Lung (tissue), 12 donors: ENCODE results near the gene BRMS1. TPM values are rescaled to one million over a fixed set of nuclear protein-coding genes. Genes with fewer than 3 reads are reported as not detected.
A peak's percentile ranks its signal among the peaks of the same experiment; 100 is the strongest.
"Not testable (repeated sequence)": the region's sequence is repeated elsewhere in the genome, so short reads cannot be mapped to it uniquely, and the experiment has no call there.

Source experiments
- ATAC-seq: fragments of 200-7000 bp; cut with Tn5 transposase; one replicate; pipeline ENCODE4 v1.9.1; 2020; ENCODE audit warnings: moderate number of reproducible peaks; ENCODE audit not compliant: insufficient read depth, low FRiP score
- DNase-seq, 3 donors: peaks; one replicate each; pipeline ENCODE4 v3.0.0-alpha.2; 2013 to 2017
- H3K27ac ChIP-seq, 2 donors: one replicate each; pipeline ENCODE4 v1.5.1; 2013; ENCODE audit warnings: mild to moderate bottlenecking in 2 of 2, moderate library complexity in 2 of 2, control low read depth in 1 of 2, inconsistent platforms in 1 of 2, low read depth in 1 of 2, low read length in 1 of 2
- H3K27me3 ChIP-seq, 3 donors: one replicate each; pipeline ENCODE4 v1.5.1; 2013; ENCODE audit warnings: low read length in 2 of 3; ENCODE audit not compliant: control insufficient read depth in 3 of 3, insufficient read depth in 3 of 3
- H3K36me3 ChIP-seq, 4 donors: one replicate each; pipeline ENCODE4 v1.5.1; 2013; ENCODE audit warnings: low read length in 4 of 4, mild to moderate bottlenecking in 1 of 4, moderate library complexity in 1 of 4; ENCODE audit not compliant: control insufficient read depth in 4 of 4, insufficient read depth in 4 of 4
- H3K4me1 ChIP-seq, 5 donors: one replicate each; pipeline ENCODE4 v1.5.1; 2013; ENCODE audit warnings: low read length in 5 of 5, mild to moderate bottlenecking in 2 of 5, moderate library complexity in 1 of 5; ENCODE audit not compliant: control insufficient read depth in 5 of 5, insufficient read depth in 5 of 5
- H3K4me3 ChIP-seq: one replicate; pipeline ENCODE4 v1.5.1; 2013; ENCODE audit warnings: mild to moderate bottlenecking, control low read depth, moderate library complexity
- H3K9ac ChIP-seq, 2 donors: one replicate each; pipeline ENCODE4 v1.5.1; 2013; ENCODE audit warnings: low read length in 2 of 2, control low read depth in 1 of 2; ENCODE audit not compliant: insufficient read depth in 1 of 2
- H3K9me3 ChIP-seq, 4 donors: one replicate each; pipeline ENCODE4 v1.5.1; 2013; ENCODE audit warnings: low read length in 3 of 4, mild to moderate bottlenecking in 1 of 4, moderate library complexity in 1 of 4; ENCODE audit not compliant: control insufficient read depth in 4 of 4, insufficient read depth in 3 of 4
- WGBS, 2 donors: extraction: QIAGEN DNeasy Blood & Tissue Kit; methylation state at CpG; one replicate each; pipeline ENCODE4 v1.1.7; 2013; 5-methylcytosine and 5-hydroxymethylcytosine counted together
- polyA plus RNA-seq, 2 donors: library from polyadenylated mRNA; stranded (reverse); fragments of 200-250 nt; gene quantifications; one replicate each; pipeline ENCODE4 v1.2.1, GENCODE V29; 2013
- total RNA-seq, 2 donors: library from RNA; depleted of rRNA in 1 of 2; stranded (reverse); fragments of >200 nt in 1 of 2; gene quantifications; one replicate each; pipeline ENCODE4 v1.2.1, GENCODE V29; 2014 to 2021
- TF ChIP-seq, protein P1 (sequence below): IDR thresholded peaks from 2 replicates; pipeline ENCODE4 v1.5.1; 2012; ENCODE audit warnings: mild to moderate bottlenecking; ENCODE audit errors: control extremely low read depth, extremely low read depth
- donor health status: control.
- donor health status: control.
- donor health status: Bipolar disorder and iron deficiency.
- donor health status: healthy.
- donor health status: DM: yes; HTN: yes; CAD: no.

BRMS1 gene
- total and polyA plus RNA-seq, 4 donors: 23.7 to 88.7 (median 49.2) TPM

DNA sequence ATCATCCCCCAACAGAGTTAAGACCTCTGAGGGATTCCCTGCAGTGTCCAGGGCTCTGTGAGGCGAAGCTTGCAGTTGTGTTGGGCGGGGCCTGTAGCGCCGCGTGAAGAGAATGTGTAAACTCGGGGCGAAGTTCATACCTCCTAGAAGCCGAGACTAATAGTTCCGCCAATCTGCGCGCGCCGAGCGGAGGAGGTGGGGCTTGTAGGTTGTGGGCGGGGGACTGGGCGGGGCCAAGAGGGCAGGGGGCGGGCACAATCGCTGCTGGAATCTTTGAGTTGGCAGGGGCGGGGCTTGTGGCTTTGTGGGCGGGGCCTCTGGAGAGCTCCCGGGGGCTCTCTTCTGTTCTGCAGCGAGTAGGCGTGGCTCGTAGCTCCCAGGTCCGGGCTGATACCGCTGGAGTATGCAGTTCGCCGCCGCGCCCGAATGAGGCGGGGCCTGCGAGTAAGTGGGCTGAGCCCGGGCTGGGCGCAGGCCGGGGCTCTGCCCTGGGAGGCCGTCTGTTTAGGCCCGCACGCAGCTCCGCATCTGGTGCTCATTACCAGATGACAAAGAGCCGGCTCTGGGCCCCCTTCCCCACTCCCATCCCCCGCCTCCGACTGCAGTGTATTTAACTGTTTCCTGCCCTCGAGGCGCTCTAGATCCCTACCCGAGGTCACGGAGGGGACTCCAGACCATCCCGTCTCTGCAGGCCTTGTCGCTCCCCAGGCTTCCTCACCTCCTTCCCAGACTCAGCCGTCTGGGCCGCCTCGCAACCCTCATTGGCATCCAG is 32.2 kb downstream of the BRMS1 start:
- peak overlapping the region; percentile 84 to 89 for H3K27ac ChIP-seq
- ATAC-seq (peak; percentile 88), DNase-seq (peak; percentile 99 to 100 (median 100))
- H3K27me3 ChIP-seq: no peaks in the 10 kb centered on the region
- peaks cover 0 to 3% (median 0%) of the 10 kb centered on the region in 4 donors for H3K36me3 ChIP-seq
- TF ChIP-seq, protein P1, sequence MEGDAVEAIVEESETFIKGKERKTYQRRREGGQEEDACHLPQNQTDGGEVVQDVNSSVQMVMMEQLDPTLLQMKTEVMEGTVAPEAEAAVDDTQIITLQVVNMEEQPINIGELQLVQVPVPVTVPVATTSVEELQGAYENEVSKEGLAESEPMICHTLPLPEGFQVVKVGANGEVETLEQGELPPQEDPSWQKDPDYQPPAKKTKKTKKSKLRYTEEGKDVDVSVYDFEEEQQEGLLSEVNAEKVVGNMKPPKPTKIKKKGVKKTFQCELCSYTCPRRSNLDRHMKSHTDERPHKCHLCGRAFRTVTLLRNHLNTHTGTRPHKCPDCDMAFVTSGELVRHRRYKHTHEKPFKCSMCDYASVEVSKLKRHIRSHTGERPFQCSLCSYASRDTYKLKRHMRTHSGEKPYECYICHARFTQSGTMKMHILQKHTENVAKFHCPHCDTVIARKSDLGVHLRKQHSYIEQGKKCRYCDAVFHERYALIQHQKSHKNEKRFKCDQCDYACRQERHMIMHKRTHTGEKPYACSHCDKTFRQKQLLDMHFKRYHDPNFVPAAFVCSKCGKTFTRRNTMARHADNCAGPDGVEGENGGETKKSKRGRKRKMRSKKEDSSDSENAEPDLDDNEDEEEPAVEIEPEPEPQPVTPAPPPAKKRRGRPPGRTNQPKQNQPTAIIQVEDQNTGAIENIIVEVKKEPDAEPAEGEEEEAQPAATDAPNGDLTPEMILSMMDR: no peak
- no peaks in the 10 kb centered on the region for H3K9me3 ChIP-seq
- peak overlapping the region; percentile 29 for H3K4me3 ChIP-seq
- 2 to 3% methylated on average over 50 to 52 of the region's 52 CpGs for WGBS, 2 donors
- peaks cover 0 to 30% (median 7%) of the 10 kb centered on the region in 5 donors for H3K4me1 ChIP-seq
- H3K9ac ChIP-seq: peak overlapping the region in 1 of 2 donors; percentile 82

DNA sequence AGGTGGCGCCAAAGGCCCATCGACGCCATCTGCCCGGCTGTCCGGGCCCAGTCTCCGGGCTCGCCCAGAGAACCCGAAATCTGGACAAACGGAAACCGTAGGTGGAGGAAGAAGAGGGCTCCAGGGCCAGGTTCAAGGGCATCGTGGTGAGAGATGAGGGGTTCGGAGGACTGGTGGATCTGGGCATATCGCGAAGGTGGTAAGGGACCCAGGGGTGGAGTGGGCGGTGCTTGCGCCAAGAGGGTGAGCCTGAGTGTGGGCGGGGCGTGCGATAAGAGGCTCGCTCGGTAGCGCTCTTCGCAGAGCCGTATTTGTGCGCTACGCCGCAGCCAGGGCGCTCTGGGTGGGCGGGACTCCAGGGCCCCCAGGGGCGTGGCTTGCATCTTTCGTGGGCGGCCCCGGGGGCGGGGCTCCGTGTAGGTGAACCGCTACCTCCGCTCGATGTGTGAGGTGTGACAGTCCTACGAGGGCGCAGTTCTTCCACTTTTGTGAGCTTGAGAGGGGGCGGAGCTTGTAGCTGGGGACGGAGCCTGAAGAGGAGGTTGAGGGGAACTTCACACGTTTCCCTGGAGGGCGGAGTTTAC is 32.8 kb downstream of the BRMS1 start:
- Histone ChIP-seq H3K4me3 (peak overlapping the region; percentile 29), H3K27me3 (peaks cover 0 to 3% (median 0%) of the 10 kb centered on the region in 3 donors), H3K27ac (peak overlapping the region; percentile 84 to 89), H3K9ac (peak overlapping the region in 1 of 2 donors; percentile 82), H3K4me1 (peaks cover 0 to 23% (median 0%) of the 10 kb centered on the region in 5 donors), H3K36me3 (peaks cover 0 to 3% (median 0%) of the 10 kb centered on the region in 4 donors), H3K9me3 (no peaks in the 10 kb centered on the region)
- TF ChIP-seq, protein P1: peak; percentile 97
- DNase-seq (peak; percentile 94 to 95 (median 94)), ATAC-seq (peak; percentile 79)
- WGBS, 2 donors: 1% methylated on average over 43 to 44 of the region's 44 CpGs

DNA sequence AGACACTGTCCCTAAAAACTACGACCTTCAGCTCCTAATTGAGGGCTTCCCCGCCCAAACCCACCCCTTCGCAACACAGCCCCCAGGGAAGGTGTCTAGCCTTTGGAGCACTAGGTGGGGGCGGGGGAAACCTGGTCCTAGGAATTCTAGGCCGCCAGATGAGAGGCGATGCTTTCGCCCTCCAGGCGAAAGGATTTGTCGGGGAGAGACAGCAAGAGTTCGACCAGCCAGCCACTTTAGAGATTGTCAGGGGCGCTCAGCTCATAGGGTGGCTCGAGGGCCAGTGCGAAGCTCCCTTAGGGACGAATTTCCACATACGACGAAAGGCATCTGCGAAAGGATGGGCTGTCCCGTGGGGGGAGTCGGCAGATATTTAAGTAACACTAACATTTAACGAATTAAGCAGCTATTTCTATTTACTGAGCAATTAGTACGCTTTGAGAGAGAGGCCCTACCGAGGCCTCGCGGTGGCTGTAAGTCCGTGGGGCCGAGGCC is 33.4 kb downstream of the BRMS1 start:
- TF ChIP-seq, protein P1: no peak
- ATAC-seq (no peak), DNase-seq (no peak)
- Histone ChIP-seq H3K9ac (peak overlapping the region in 1 of 2 donors; percentile 82), H3K4me3 (no peak overlapping the region), H3K27me3 (peaks cover 0 to 3% (median 0%) of the 10 kb centered on the region in 3 donors), H3K36me3 (peaks cover 0 to 3% (median 0%) of the 10 kb centered on the region in 4 donors), H3K9me3 (no peaks in the 10 kb centered on the region), H3K4me1 (peaks cover 0 to 23% (median 0%) of the 10 kb centered on the region in 5 donors), H3K27ac (peak overlapping the region in 1 of 2 donors; percentile 89)
- WGBS, 2 donors: 26 to 27% methylated on average over 26 of the region's 26 CpGs

DNA sequence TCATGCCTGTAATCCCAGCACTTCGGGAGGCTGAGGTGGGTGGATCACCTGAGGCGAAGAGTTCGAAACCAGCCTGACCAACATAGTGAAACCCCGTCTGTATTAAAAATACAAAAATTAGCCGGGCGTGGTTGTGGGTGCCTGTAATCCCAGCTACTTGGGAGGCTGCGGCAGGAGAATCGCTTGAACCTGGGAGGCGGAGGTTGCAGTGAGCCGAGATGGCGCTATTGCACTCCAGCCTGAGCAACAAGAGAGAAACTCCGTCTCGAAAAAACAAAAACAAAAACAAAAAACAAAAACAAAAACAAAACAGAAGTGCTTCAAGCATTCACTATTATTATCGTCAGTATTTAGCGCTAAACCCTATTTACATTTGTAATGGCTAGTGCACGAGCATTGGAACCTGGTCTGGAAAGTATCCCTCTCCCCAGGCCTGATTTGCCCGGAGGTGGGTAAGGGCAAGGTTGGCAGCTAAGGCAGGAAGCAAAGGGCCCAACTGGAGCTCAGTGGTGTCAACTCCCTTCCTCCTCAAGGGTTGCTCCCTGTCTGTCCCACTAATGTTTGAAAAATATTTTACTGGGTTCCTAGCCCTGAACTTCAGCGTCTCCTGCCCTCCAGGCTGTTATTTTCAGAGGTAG is 34.0 kb downstream of the BRMS1 start:
- H3K36me3 ChIP-seq, H3K27ac ChIP-seq, H3K4me3 ChIP-seq, H3K9ac ChIP-seq, DNase-seq, H3K9me3 ChIP-seq, ATAC-seq, H3K27me3 ChIP-seq: not testable (repeated sequence)
- WGBS, 2 donors: 87 to 88% methylated on average over 18 of the region's 18 CpGs
- H3K4me1 ChIP-seq: peaks cover 0 to 23% (median 0%) of the 10 kb centered on the region in 5 donors
